GM19467 (cell line): ENCODE results near the gene PGLYRP2.
A peak's percentile ranks its signal among the peaks of the same experiment; 100 is the strongest.
"Not testable (repeated sequence)": the region's sequence is repeated elsewhere in the genome, so short reads cannot be mapped to it uniquely, and the experiment has no call there.

Experiments
- ATAC-seq: cut with Tn5 transposase; IDR thresholded peaks from one replicate; pipeline ENCODE4 v1.9.1; 2021; ENCODE audit warnings: mild to moderate bottlenecking, moderate library complexity; ENCODE audit not compliant: unreplicated experiment

Gene PGLYRP2

GRCh38 chr19:15488489-15489226 lies 9.4 kb upstream of the PGLYRP2 start:
- ATAC-seq, result no peak

GRCh38 chr19:15487038-15487437 lies 7.7 kb upstream of the PGLYRP2 start:
- ATAC-seq, result no peak

DNA sequence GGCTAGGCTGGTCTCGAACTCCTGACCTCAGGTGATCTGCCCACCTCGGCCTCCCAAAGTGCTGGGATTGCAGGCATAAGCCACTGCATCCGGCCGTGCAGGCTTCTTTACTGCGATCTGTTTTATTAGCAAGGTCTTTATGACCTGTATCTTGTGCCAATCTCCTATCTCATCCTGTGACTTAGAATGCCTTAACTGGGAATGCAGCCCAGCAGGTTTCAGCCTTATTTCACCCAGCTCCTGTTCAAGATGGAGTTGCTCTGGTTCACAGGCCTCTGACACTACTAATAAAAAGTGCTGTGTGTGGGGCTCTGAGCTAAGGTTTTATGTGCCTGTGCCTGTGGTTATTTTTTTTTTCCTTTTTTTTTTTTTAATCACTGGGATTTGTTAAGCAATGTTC lies 6.5 kb upstream of the PGLYRP2 start:
- ATAC-seq, result not testable (repeated sequence)

- ATAC-seq, result not testable (repeated sequence)
Measured at GRCh38 chr19:15480996-15481395, 1.7 kb upstream of the PGLYRP2 start.

DNA sequence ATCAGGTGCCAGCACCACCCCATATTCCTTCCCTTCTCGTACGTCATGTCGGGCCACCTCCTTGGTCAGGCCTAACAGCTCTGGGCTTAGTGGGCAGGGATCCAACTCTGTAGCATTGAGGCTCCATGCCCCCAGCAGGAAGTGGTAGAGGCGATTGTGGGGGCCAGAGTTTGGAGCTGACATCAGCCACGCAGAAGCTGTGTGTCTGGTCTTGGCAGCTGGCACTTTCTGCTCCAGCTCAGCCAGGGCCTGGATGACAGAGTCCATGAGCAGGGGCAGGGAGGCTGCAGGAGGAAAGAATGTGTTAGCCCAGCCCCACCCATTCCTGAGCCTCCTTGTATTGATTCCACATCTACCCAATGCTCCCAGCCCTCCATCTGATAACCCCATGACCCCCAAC lies 3.0 kb downstream of the PGLYRP2 start:
- ATAC-seq, result no peak

DNA sequence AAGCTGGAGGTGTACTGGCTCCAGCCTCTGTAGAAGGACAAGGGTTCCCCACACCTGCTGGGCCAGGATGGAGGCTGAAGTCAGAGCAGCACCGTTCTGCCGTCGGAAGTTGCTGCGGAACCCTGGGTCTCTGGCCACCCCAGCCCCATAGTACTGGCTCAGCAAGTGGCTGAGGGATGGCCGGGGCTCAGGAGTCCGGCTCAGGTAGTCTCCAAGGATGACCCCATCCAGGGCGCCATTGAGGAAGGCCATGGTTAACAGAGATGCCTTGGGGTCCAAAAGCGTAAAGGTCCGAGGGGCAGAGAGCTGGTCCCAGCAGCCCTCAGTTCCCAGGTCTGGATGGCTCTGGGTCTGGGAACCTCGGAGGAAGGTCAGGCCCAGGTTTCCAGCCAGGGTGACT lies 3.7 kb downstream of the PGLYRP2 start:
- no peak for ATAC-seq

GRCh38 chr19:15475169-15475568 lies 4.1 kb downstream of the PGLYRP2 start:
- no peak for ATAC-seq

GRCh38 chr19:15473821-15474220 lies 5.5 kb downstream of the PGLYRP2 start:
- not testable (repeated sequence) for ATAC-seq

DNA sequence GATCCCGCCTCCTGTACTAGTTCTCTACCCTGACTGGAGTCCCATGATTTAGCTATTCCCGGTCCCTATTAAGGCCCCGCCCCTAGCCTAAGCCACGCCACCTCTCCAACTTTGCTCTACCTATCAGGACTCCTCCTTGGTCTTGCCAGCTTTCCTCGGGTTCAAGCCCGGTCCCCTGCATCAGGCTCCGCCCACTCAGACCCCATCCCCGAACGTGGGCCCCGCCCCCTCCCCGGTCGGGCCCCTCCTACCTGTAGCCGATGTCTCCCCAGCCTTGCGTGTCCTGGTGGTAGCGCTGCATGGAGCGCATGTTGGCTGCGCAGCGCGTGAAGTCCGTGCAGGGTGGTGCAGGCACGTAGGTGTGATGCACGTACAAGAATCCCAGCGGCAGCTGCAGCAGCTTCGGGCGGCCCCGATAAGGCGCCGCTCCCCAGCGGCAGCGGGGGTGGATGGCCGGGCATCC lies 7.6 kb downstream of the PGLYRP2 start:
- no peak for ATAC-seq

GRCh38 chr19:15469513-15470297 lies 9.6 kb downstream of the PGLYRP2 start:
- no peak for ATAC-seq

- no peak for ATAC-seq
Measured at GRCh38 chr19:15468675-15469512, 10.4 kb downstream of the PGLYRP2 start.

GRCh38 chr19:15467734-15468214 lies 11.5 kb downstream of the PGLYRP2 start:
- ATAC-seq, result no peak

DNA sequence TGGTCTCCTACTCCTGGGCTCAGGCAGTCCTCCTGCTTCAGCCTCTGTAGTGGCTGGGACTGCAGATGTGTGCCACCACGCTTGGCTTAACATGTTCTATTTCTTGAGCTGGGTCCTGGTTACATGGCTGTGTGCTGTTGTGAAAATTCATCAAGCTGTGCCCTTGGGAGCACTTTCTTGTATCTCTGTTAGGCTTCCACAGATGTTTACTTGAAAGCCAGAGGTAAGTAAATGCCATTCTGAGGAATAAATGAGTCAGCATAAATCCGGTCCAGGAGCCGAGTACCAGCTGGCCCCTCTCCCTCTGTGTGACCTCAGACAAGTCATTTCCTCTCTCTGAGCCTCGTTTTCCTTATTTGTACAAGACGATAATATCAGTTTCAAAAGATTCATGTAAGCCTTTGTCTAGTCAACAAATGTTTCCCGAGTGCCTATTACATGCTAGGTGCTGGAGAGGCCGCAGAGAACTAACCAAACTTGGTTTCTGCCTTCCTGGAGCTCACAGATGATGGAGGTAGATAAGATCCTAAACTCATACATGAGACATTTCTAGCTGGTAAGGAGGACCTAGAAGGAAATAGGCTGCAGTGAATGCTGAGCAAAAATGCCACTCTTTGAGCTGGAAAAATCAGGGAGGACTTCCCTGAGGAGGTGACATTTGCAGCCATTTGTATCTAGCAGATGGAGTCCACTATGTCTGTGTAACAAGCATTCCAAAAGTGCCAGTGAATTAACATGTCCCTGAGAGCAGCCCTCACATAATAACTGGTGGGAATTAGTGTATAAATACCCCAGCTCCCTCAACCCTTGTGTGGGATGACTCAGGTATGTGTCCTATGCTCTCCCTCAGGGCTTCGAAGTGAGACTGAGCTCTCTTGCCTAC lies 12.2 kb downstream of the PGLYRP2 start:
- ATAC-seq, result peak; percentile 51

- no peak for ATAC-seq
Measured at GRCh38 chr19:15464394-15465385, 14.6 kb downstream of the PGLYRP2 start, which contains the start of gene RASAL3. TSS of gene RASAL3 (minus strand) at chr19:15464544. CDS start at chr19:15464358, 186 bp downstream.

- ATAC-seq, result no peak
Measured at GRCh38 chr19:15463861-15464371, 15.4 kb downstream of the PGLYRP2 start.

GRCh38 chr19:15461694-15462093 lies 17.6 kb downstream of the PGLYRP2 start:
- ATAC-seq, result no peak

GRCh38 chr19:15457701-15458484 lies 21.4 kb downstream of the PGLYRP2 start:
- no peak for ATAC-seq
